GM18507 (cell line): Measurements from ENCODE around the gene NHERF2.

Experiments used
- DNase-seq: peaks from one replicate; pipeline ENCODE4 v3.0.0; 2011; ENCODE audit warnings: low read depth; ENCODE audit not compliant: insufficient read length; ENCODE audit errors: extremely low spot score
- FAIRE-seq: peaks from 2 replicates; lab custom pipeline; 2011; peaks lifted over from hg19 to GRCh38; lab: Jason Lieb, UNC

The NHERF2 gene

DNA sequence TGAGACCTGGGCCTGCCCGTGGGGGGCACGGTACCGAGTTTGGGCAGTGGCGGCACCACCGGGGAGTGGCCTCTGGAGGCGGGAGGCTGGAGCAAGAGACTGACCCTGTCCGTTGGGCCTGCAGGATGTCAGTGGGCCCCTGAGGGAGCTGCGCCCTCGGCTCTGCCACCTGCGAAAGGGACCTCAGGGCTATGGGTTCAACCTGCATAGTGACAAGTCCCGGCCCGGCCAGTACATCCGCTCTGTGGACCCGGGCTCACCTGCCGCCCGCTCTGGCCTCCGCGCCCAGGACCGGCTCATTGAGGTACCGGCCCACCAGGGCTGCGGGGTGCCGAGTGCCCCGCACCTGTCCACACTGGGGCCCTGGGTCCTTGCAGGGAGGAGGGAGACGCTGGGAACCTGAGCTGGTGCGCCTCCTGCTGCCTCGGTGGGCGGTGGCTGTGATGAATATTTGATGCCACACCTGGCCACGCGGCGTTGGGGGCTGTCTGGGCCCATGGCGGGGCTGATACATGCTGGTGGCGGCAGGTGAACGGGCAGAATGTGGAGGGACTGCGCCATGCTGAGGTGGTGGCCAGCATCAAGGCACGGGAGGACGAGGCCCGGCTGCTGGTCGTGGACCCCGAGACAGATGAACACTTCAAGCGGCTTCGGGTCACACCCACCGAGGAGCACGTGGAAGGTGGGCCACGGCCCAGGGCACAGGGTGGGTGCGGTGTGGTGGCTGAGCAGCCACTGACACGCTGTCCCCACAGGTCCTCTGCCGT, 9.7 kb downstream of the NHERF2 start:
- no peak for DNase-seq
- FAIRE-seq, result no peak

GRCh38 chr16:2037115-2037514, 10.4 kb downstream of the NHERF2 start:
- DNase-seq, result no peak
- no peak for FAIRE-seq

GRCh38 chr16:2037647-2038381, 11.1 kb downstream of the NHERF2 start:
- FAIRE-seq, result no peak
- DNase-seq, result no peak

- no peak for DNase-seq
- no peak for FAIRE-seq
Measured at GRCh38 chr16:2038382-2039231, 11.9 kb downstream of the NHERF2 start.

DNA sequence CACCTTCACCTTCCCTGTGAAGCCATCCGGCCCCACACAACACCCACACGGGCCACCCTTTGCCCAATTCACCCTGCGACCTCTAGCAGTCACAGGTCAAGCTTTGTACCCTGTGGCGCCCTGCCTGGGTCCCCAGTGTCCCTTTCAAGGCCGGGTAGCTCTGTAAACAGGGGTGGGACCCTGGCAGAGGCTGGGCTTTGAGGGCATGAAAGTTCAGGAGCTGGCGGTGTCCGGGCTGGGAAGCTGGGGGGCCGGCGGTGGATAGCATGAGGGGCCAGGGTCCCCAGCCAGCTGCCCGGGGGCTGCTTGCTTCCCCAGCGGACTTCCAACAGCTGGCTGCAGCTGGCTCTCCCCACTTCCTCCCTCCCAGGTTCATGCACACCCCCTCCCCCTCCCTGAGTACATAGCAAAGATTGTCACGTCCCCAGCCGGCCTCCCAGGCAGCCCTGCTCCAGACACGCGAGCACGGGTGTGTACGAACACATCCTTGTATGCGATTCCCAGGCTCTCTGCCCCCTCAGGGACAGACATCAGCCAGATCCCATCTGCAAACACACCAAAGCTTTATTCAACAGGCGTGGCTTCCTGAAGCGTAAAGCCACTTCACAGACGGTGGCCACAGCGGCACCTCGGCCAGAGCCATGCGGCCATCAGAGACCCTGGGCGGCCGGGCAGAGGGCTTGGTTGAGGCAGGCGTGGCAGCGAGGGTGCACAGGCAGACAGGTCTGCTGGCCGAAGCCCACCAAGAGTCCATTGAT, 12.8 kb downstream of the NHERF2 start:
- no peak for FAIRE-seq
- no peak for DNase-seq

GRCh38 chr16:2040041-2040786, 13.5 kb downstream of the NHERF2 start:
- FAIRE-seq, result no peak
- DNase-seq, result no peak

- FAIRE-seq, result no peak
- DNase-seq, result no peak
Measured at GRCh38 chr16:2040787-2041522, 14.3 kb downstream of the NHERF2 start.

GRCh38 chr16:2042171-2042985, 15.7 kb downstream of the NHERF2 start:
- no peak for FAIRE-seq
- DNase-seq, result no peak

DNA sequence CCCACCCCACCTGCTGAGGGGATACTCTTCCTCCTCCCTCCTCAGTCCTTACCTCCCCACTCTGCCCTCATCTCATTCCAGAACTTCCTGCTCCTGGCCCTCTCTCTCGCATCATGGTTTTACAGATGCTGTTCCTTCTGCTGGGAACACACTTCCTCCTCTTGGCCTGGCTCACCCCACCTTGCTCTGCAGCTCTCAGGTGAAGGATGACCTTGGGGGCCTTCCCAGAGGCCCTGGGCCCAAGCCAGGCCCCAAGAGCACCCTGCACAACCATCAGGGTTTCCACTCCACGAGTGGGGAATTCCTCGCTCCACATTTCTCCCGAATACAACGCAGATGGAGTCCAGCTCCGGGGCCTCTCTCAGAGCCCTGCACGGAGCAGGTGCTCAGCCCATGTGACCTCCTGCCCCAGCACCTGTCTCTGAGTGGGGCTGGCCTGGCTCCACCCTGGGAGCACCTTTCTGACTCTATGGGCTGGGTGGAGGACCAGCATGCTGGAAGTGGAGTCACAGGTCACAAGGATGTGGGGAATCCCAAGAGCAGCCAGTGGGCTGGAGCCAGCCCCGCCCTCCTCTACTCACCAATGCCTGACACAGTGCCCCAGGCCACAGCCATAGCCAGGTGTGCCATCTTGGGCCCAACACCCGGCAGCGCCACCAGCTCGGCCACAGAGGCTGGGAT, 16.4 kb downstream of the NHERF2 start:
- DNase-seq, result no peak
- no peak for FAIRE-seq

- no peak for FAIRE-seq
- no peak for DNase-seq
Measured at GRCh38 chr16:2043667-2044451, 17.2 kb downstream of the NHERF2 start.

DNA sequence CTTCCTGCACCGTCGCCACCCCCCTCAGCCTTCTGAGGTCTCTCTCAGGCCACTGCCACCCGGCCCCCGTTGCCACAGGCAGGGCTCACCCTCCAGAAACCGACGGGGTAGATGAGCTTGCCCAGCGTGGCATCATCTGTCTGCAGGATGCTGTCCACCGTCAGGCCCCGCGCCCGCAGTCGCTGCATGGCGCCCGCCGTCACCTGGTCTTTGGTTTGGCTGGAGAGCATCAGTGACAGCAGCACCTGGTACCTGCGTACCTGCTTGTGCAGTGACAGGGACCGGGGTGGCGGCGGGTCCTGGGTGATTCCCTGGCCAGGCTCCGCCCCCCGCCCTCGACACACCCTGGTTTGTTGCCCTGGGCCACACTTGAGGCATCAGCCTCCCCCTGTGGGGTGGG, 17.8 kb downstream of the NHERF2 start:
- FAIRE-seq, result no peak
- no peak for DNase-seq

DNA sequence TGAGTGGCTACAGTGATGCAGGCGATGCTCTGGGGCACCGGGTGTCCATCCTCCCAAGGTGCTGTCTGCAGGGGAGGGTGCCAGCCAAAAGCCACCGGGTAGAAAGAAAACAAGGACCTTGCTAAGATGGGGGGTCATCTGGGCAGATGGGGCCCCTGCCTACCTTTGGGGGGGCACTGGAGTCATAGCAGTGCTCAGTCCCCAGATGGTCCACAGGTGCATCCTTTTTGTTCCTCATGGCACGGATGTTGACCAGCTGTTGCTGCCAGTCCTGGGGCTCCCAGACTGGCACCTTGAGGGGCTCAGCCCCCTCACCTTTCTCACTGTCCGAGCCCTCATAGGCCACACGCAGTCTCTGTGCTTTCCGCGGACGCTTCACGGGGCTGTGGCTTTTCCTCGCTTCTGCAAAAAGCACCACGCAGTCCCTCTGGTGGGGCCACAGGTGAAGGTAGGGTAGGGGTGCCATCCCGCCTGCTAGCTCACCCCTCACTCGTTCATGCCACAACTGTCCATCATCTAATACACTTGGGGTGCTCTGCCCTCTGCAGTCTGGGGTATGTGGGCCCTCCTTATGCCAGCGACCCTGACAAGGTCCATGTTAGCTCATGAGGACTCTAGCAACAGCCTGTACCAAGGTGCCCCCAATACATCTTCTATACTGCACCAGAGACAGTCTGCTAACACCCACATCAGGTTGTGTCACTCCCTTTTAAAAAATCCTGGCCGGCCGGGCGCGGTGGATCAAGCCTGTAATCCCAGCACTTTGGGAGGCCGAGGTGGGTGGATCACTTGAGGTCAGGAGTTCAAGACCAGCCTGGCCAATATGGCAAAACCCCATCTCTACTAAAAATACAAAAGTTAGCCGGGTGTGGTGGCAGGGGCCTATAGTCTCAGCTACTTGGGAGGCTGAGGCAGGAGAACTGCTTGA, 19.5 kb downstream of the NHERF2 start:
- no peak for FAIRE-seq

DNA sequence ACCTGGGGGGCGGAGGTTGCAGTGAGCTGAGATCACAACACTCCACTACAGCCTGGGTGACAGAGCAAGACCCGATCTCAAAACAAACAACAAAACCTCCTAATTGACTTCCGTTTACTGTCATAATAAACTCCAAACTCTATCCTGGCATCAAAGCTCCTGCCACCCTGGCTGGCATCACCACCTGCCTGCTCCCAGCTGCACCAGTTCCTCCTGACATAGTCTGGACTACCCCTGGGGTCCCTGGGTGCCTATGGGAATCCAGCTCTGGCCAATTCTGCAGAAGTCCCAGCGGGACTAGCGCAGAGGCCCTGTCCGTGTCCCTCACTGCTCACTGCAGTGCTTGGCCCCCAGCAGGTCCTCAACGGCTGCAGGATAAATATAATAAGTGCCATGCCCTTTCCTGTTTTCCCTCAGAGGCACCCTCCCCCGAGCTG, 20.2 kb downstream of the NHERF2 start:
- FAIRE-seq (no peak), DNase-seq (no peak)

More for the DNA sequence above, 19.5 kb downstream of the NHERF2 start:
- DNase-seq, result no peak

GRCh38 chr16:2047330-2048115, 20.8 kb downstream of the NHERF2 start, which contains the start of the genes NTHL1 and TSC2:
NTHL1 (minus strand) TSS chr16:2047834; CDS start chr16:2047823, 11 bp downstream.
TSC2 (plus strand) TSS chr16:2047985; CDS start chr16:2048616, 631 bp downstream.
- FAIRE-seq (peak; percentile 91), DNase-seq (peak; percentile 98)
